HepG2 (cell line): ENCODE measurements around the gene C22orf39. TPM values are rescaled to one million over a fixed set of nuclear protein-coding genes. Genes with fewer than 3 reads are reported as not detected.

Experiments
- ADNP ChIP-seq: sonication (generic); formaldehyde crosslinking; IDR thresholded peaks from 2 replicates; pipeline ENCODE4 v1.4.0; 2020; ENCODE audit warnings: missing genetic modification reagents
- EHMT2 ChIP-seq: fragments of 200-600 bp; sonication (generic); IDR thresholded peaks from 2 replicates; pipeline ENCODE4 v1.7.0; 2017; ENCODE audit warnings: antibody characterized with exemption, low read depth, low read length, borderline replicate concordance
- ERF ChIP-seq: IDR thresholded peaks from 2 replicates; pipeline ENCODE4 v1.6.1; 2018; ENCODE audit warnings: missing biosample characterization, missing genetic modification reagents
- NFIC ChIP-seq: IDR thresholded peaks from 2 replicates; pipeline ENCODE4 v1.6.1; 2012; ENCODE audit warnings: mild to moderate bottlenecking, low read length, inconsistent platforms
- SCMH1 ChIP-seq: sonication (generic); formaldehyde crosslinking; IDR thresholded peaks from 2 replicates; pipeline ENCODE4 v1.9.0; 2021; ENCODE audit warnings: missing genetic modification reagents, mild to moderate bottlenecking, borderline replicate concordance
- SIX4 ChIP-seq: sonication (generic); formaldehyde crosslinking; IDR thresholded peaks from 2 replicates; pipeline ENCODE4 v1.4.0; 2020; ENCODE audit warnings: missing genetic modification reagents
- TBL1XR1 ChIP-seq: fragments of 150-350 bp; IDR thresholded peaks from 2 replicates; pipeline ENCODE4 v1.6.1; 2014; ENCODE audit warnings: borderline replicate concordance, low read length; ENCODE audit not compliant: partially characterized antibody
- ZKSCAN1 ChIP-seq: fragments of 150-350 bp; IDR thresholded peaks from 2 replicates; pipeline ENCODE4 v1.6.1; 2014; ENCODE audit warnings: low read length
- ZNF30 ChIP-seq: sonication (generic); formaldehyde crosslinking; IDR thresholded peaks from 2 replicates; pipeline ENCODE4 v1.5.0; 2020; ENCODE audit warnings: mild to moderate bottlenecking, missing genetic modification reagents
- ZNF460 ChIP-seq: sonication (generic); formaldehyde crosslinking; IDR thresholded peaks from 2 replicates; pipeline ENCODE4 v1.5.1; 2020; ENCODE audit warnings: missing genetic modification reagents, mild to moderate bottlenecking, borderline replicate concordance
- polyA plus RNA-seq, 8 experiments: library from polyadenylated mRNA; depleted of rRNA in 3 of 8; stranded (reverse) in 7 of 8; unstranded in 1 of 8; fragments of >200 nt; fragmentation: Illumina TruSeq in 4 of 8; extraction: Trizol in 4 of 8; gene quantifications; 2 replicates each; pipeline versions ENCODE4 v1.2.1 to v1.2.3, GENCODE V29; 2011 to 2016; ENCODE audit warnings: low read depth in 4 of 8, missing spikeins in 1 of 8, mixed read lengths in 1 of 8; ENCODE audit not compliant: insufficient read depth in 1 of 8
- total RNA-seq, 5 experiments: library from RNA; depleted of rRNA; stranded (reverse); fragments of >200 nt; fragmentation: Illumina TruSeq; extraction: Trizol; gene quantifications; 2 replicates each; pipeline ENCODE4 v1.2.3, GENCODE V29; 2016; ENCODE audit warnings: low read depth in 1 of 5
- TF ChIP-seq, protein P1 (sequence below): sonication (generic); formaldehyde crosslinking; IDR thresholded peaks from one replicate; pipeline ENCODE4 v1.5.1; 2020; ENCODE audit warnings: mild to moderate bottlenecking, missing genetic modification reagents; ENCODE audit errors: not compliant biosample characterization
- TF ChIP-seq, protein P2 (sequence below): sonication (generic); formaldehyde crosslinking; IDR thresholded peaks from 2 replicates; pipeline ENCODE4 v1.5.1; 2020; ENCODE audit warnings: mild to moderate bottlenecking, missing genetic modification reagents, moderate library complexity

C22orf39 gene
- total and polyA plus RNA-seq, 2 of the 13 experiments (the other 11 are each of a cell fraction or from before 2014, with no cell fraction given) = 23.4 to 26.4 TPM

DNA sequence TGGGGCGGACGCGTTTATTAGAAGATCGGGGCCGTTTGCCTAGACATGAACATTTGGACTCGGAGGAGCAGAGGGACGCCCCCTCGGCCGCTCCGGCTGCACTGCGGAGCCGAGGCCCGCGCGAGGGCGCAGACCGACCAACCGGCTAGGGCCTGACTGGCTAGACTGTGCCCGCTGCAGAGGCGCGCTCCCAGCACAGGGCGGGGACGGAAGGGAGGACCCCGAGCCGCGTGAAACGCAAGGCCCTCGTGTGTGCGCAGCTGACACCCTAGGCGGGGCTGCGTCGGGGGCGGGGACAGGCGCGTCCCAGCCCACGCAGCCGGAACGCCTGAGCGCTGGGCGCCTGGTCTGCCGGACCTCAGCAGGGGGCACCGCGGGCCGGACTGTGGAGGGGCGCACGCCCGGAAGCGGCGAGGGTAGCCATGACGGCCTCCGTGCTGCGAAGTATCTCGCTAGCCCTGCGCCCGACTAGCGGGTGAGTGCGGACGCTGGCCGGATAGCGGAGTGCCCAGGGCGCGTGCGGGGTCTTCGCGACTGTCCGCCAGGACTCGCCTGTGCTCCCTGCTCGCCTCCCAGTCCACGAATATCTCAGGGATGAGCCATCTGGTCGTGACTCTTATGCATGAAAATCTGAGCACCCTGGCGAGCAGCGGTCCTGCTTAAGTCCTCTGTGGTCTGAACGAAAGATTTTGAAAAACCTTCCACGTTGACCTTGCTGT is 15.2 kb downstream of the C22orf39 start, which contains the start of gene MRPL40 (continued):
- TF ChIP-seq, protein P1, sequence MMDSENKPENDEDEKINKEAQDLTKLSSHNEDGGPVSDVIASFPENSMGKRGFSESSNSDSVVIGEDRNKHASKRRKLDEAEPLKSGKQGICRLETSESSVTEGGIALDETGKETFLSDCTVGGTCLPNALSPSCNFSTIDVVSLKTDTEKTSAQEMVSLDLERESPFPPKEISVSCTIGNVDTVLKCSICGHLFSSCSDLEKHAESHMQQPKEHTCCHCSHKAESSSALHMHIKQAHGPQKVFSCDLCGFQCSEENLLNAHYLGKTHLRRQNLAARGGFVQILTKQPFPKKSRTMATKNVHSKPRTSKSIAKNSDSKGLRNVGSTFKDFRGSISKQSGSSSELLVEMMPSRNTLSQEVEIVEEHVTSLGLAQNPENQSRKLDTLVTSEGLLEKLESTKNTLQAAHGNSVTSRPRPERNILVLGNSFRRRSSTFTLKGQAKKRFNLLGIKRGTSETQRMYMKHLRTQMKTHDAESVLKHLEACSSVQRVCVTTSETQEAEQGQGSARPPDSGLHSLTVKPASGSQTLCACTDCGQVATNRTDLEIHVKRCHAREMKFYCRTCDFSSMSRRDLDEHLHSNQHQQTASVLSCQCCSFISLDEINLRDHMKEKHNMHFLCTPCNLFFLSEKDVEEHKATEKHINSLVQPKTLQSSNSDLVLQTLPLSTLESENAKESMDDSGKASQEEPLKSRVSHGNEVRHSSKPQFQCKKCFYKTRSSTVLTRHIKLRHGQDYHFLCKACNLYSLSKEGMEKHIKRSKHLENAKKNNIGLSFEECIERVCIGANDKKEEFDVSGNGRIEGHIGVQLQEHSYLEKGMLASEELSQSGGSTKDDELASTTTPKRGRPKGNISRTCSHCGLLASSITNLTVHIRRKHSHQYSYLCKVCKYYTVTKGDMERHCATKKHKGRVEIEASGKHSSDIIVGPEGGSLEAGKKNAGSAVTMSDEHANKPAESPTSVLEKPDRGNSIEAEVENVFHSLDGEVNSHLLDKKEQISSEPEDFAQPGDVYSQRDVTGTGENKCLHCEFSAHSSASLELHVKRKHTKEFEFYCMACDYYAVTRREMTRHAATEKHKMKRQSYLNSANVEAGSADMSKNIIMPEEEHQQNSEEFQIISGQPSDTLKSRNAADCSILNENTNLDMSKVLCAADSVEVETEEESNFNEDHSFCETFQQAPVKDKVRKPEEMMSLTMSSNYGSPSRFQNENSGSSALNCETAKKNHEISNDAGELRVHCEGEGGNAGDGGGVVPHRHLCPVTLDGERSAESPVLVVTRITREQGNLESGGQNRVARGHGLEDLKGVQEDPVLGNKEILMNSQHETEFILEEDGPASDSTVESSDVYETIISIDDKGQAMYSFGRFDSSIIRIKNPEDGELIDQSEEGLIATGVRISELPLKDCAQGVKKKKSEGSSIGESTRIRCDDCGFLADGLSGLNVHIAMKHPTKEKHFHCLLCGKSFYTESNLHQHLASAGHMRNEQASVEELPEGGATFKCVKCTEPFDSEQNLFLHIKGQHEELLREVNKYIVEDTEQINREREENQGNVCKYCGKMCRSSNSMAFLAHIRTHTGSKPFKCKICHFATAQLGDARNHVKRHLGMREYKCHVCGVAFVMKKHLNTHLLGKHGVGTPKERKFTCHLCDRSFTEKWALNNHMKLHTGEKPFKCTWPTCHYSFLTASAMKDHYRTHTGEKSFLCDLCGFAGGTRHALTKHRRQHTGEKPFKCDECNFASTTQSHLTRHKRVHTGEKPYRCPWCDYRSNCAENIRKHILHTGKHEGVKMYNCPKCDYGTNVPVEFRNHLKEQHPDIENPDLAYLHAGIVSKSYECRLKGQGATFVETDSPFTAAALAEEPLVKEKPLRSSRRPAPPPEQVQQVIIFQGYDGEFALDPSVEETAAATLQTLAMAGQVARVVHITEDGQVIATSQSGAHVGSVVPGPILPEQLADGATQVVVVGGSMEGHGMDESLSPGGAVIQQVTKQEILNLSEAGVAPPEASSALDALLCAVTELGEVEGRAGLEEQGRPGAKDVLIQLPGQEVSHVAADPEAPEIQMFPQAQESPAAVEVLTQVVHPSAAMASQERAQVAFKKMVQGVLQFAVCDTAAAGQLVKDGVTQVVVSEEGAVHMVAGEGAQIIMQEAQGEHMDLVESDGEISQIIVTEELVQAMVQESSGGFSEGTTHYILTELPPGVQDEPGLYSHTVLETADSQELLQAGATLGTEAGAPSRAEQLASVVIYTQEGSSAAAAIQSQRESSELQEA (CRISPR knock-in tag) = peak; percentile 62
- no peak for TF ChIP-seq NFIC
- TF ChIP-seq EHMT2 = no peak
- no peak for TF ChIP-seq SCMH1 (CRISPR knock-in tag)
- peak; percentile 27; the same call in 1 of the 2 replicates for TF ChIP-seq ZNF30 (CRISPR knock-in tag)
- no peak for TF ChIP-seq TBL1XR1
- peak; percentile 42; the same call in 1 of the 2 replicates for TF ChIP-seq ZKSCAN1
- peak; percentile 99 for TF ChIP-seq ERF (CRISPR knock-in tag)
- TF ChIP-seq, protein P2, sequence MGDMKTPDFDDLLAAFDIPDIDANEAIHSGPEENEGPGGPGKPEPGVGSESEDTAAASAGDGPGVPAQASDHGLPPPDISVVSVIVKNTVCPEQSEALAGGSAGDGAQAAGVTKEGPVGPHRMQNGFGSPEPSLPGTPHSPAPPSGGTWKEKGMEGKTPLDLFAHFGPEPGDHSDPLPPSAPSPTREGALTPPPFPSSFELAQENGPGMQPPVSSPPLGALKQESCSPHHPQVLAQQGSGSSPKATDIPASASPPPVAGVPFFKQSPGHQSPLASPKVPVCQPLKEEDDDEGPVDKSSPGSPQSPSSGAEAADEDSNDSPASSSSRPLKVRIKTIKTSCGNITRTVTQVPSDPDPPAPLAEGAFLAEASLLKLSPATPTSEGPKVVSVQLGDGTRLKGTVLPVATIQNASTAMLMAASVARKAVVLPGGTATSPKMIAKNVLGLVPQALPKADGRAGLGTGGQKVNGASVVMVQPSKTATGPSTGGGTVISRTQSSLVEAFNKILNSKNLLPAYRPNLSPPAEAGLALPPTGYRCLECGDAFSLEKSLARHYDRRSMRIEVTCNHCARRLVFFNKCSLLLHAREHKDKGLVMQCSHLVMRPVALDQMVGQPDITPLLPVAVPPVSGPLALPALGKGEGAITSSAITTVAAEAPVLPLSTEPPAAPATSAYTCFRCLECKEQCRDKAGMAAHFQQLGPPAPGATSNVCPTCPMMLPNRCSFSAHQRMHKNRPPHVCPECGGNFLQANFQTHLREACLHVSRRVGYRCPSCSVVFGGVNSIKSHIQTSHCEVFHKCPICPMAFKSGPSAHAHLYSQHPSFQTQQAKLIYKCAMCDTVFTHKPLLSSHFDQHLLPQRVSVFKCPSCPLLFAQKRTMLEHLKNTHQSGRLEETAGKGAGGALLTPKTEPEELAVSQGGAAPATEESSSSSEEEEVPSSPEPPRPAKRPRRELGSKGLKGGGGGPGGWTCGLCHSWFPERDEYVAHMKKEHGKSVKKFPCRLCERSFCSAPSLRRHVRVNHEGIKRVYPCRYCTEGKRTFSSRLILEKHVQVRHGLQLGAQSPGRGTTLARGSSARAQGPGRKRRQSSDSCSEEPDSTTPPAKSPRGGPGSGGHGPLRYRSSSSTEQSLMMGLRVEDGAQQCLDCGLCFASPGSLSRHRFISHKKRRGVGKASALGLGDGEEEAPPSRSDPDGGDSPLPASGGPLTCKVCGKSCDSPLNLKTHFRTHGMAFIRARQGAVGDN (CRISPR knock-in tag) = peak; percentile 97
- TF ChIP-seq ZNF460 (CRISPR knock-in tag) = peak; percentile 52; the same call in 1 of the 2 replicates
- TF ChIP-seq SIX4 (CRISPR knock-in tag) = 0 out of 2 replicates have a peak, but pooled peaks have one; percentile 78
- no peak for TF ChIP-seq ADNP
